Thyroid gland (tissue), 4 donors: Measurements from ENCODE around the gene ZNF681. TPM values are rescaled to one million over a fixed set of nuclear protein-coding genes. Genes with fewer than 3 reads are reported as not detected.

Experiments
- DNase-seq, 2 donors: peaks; one replicate each; pipeline ENCODE4 v3.0.0-alpha.2; 2019
- H3K27ac ChIP-seq, 3 donors: fragments of 200-600 bp; sonication (generic); 1 replicate in 2 of 3; 2 replicates in 1 of 3; pipeline ENCODE4 v1.5.1; 2016 to 2019; ENCODE audit warnings: mild to moderate bottlenecking in 1 of 3, moderate library complexity in 1 of 3
- H3K27me3 ChIP-seq: fragments of 200-600 bp; sonication (generic); one replicate; pipeline ENCODE4 v1.5.1; 2019
- H3K36me3 ChIP-seq, 2 donors: fragments of 200-600 bp; sonication (generic); one replicate each; pipeline ENCODE4 v1.5.1; 2016 to 2019
- H3K4me1 ChIP-seq, 2 donors: fragments of 200-600 bp; sonication (generic); one replicate each; pipeline ENCODE4 v1.5.1; 2017 to 2019
- H3K4me3 ChIP-seq, 3 donors: fragments of 200-600 bp; sonication (generic); replicated peaks in 1 of 3; 1 replicate in 2 of 3; 2 replicates in 1 of 3; pipeline ENCODE4 v1.5.1; 2016; ENCODE audit warnings: mild to moderate bottlenecking in 1 of 3
- H3K9me3 ChIP-seq: fragments of 200-600 bp; sonication (generic); one replicate; pipeline ENCODE4 v1.5.1; 2017
- CTCF ChIP-seq, 6 experiments: fragments of 200-600 bp in 3 of 6; fragments of 450-650 bp in 3 of 6; sonication (generic) in 3 of 6; IDR thresholded peaks; one replicate each; pipeline ENCODE4 v1.5.1; 2016 to 2019; ENCODE audit warnings: antibody characterized with exemption in 6 of 6, mild to moderate bottlenecking in 2 of 6, inconsistent platforms in 1 of 6, moderate library complexity in 1 of 6
- POLR2A ChIP-seq, 2 donors: fragments of 450-650 bp; IDR thresholded peaks; one replicate each; pipeline ENCODE4 v1.6.1; 2017; ENCODE audit warnings: antibody characterized with exemption in 2 of 2, mild to moderate bottlenecking in 2 of 2, moderate library complexity in 1 of 2
- WGBS, 2 donors: methylation state at CpG; one replicate each; pipeline ENCODE4 v1.1.5; 2017; 5-methylcytosine and 5-hydroxymethylcytosine counted together
- intact Hi-C: fragments of 100-400 bp; cut with DNase I; formaldehyde crosslinking; loops from one replicate; pipeline ENCODE4 v1.15.1; 2023
- total RNA-seq, 4 donors: library from RNA; depleted of rRNA; stranded (reverse); fragments of >200 nt; gene quantifications; one replicate each; pipeline ENCODE4 v1.2.3, GENCODE V29; 2016

Gene ZNF681
- total RNA-seq, 4 donors from 2014 or later: 1.6 to 4.5 (median 2.0) TPM

DNA sequence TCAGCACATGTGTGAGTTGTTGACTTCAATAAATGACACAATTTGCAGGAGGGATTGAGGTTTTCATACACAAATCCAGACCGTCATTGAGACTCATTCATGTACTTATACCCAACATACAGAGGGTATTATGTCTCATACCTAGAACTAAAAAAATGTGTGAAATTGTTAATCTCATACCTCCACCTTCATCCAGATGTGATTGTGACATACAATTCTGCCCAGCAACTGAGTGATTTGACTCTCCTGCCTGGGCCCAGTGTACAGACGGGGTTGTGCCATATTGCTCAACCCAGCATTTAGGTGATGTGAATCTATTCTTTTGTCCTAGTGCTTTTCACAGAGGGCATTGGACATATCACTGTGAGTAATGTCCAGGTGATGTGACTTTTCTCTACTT lies 12.6 kb upstream of the ZNF681 start:
- no peaks in the 10 kb centered on the region for H3K9me3 ChIP-seq
- TF ChIP-seq CTCF (IDR thresholded peaks at IDR 0.05) (no peak), POLR2A (IDR thresholded peaks at IDR 0.05) (no peak)
- WGBS, 2 donors: 91 to 97% methylated on average over 2 of the region's 2 CpGs
- DNase-seq: no peak
- no peak overlapping the region for H3K27ac ChIP-seq
- no peaks in the 10 kb centered on the region for H3K4me1 ChIP-seq
- no peak overlapping the region for H3K4me3 ChIP-seq
- no peaks in the 10 kb centered on the region for H3K36me3 ChIP-seq
- no peaks in the 10 kb centered on the region for H3K27me3 ChIP-seq
- intact Hi-C loops: no loop called here

DNA sequence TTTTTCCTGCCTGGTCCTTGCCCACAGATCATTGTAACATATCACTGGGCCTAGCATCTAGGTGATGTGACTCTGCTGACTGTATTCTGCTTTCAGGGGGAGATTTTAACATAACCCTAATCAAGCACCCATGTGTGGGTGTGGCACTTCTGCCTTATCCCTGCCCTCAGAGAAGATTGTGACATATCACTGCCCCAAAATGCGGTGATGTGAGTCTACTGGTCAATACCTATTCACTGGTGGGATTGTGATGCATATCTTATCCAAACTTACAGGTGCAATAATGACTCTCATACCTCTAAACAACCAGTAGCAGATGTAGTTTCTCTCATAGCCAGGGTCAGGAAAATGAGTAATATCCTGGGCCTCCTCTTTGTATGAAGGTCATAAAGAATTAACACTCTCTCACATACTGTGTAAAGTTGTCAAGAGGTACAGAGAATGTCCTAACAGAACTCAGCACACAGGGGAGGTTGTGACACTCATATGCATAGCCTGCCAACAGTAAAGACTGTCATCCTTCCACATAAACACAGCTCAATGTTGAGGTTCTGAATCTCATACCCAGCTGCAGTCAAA lies 12.1 kb upstream of the ZNF681 start:
- Histone ChIP-seq H3K27ac (no peak overlapping the region), H3K27me3 (no peaks in the 10 kb centered on the region), H3K4me3 (no peak overlapping the region), H3K36me3 (no peaks in the 10 kb centered on the region), H3K4me1 (no peaks in the 10 kb centered on the region), H3K9me3 (no peaks in the 10 kb centered on the region)
- intact Hi-C loops: no loop called here
- no peak for DNase-seq
- WGBS, 2 donors: 100% methylated on average over 1 of the region's 1 CpG
- TF ChIP-seq CTCF (IDR thresholded peaks at IDR 0.05) (no peak), POLR2A (IDR thresholded peaks at IDR 0.05) (no peak)

GRCh38 chr19:23769691-23770468 lies 11.2 kb upstream of the ZNF681 start:
- H3K36me3 ChIP-seq: no peaks in the 10 kb centered on the region
- intact Hi-C loops: no loop called here
- TF ChIP-seq POLR2A (IDR thresholded peaks at IDR 0.05) (no peak), CTCF (IDR thresholded peaks at IDR 0.05) (no peak)
- 92 to 98% methylated on average over 3 of the region's 3 CpGs for WGBS, 2 donors
- no peaks in the 10 kb centered on the region for H3K4me1 ChIP-seq
- H3K27ac ChIP-seq: no peak overlapping the region
- no peaks in the 10 kb centered on the region for H3K9me3 ChIP-seq
- no peak overlapping the region for H3K4me3 ChIP-seq
- DNase-seq: no peak
- H3K27me3 ChIP-seq: no peaks in the 10 kb centered on the region

GRCh38 chr19:23766951-23767350 lies 8.3 kb upstream of the ZNF681 start:
- intact Hi-C loops: no loop called here
- DNase-seq: no peak
- no peak overlapping the region for H3K27ac ChIP-seq
- no peak overlapping the region for H3K4me3 ChIP-seq
- no peaks in the 10 kb centered on the region for H3K27me3 ChIP-seq
- TF ChIP-seq POLR2A (IDR thresholded peaks at IDR 0.05) (no peak), CTCF (IDR thresholded peaks at IDR 0.05) (no peak)
- no peaks in the 10 kb centered on the region for H3K4me1 ChIP-seq
- no peaks in the 10 kb centered on the region for H3K9me3 ChIP-seq
- H3K36me3 ChIP-seq: no peaks in the 10 kb centered on the region
- WGBS, 2 donors: 90 to 91% methylated on average over 13 of the region's 13 CpGs

DNA sequence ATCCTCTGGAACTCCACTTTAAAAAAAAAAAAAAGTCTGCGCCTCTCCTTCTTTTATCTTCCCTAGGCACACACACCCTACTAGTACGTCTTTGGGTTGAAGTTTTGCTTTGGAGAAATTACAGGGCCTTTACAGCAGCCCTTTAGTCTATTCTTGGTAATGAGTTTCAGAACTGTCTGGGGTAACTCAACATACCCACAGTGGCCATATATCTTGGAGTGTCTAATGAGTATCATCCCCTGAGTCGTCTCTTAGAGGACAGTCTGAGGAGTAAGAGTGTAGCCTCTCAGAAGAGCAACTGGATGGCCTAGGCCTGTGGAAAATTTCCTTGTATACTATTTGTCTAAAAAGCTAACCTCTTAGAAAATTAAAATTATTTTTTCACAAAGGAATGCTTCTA lies 6.1 kb upstream of the ZNF681 start:
- WGBS, 2 donors: 95 to 96% methylated on average over 3 of the region's 3 CpGs
- H3K27me3 ChIP-seq: no peaks in the 10 kb centered on the region
- no peak overlapping the region for H3K4me3 ChIP-seq

More for the DNA sequence above, 6.1 kb upstream of the ZNF681 start:
- no peaks in the 10 kb centered on the region for H3K36me3 ChIP-seq
- H3K4me1 ChIP-seq: no peaks in the 10 kb centered on the region
- DNase-seq: no peak
- no peak overlapping the region for H3K27ac ChIP-seq
- TF ChIP-seq POLR2A (IDR thresholded peaks at IDR 0.05) (no peak), CTCF (IDR thresholded peaks at IDR 0.05) (no peak)
- intact Hi-C loops: loop anchor here (5.0 kb wide), 1 partner anchor 77 kb away; the partner anchor contains the start of gene ZNF675
- no peaks in the 10 kb centered on the region for H3K9me3 ChIP-seq
